Spleen (tissue), 7 donors: ENCODE measurements around the gene RASA3.

Experiments
- POLR2A ChIP-seq, 3 donors: fragments of 450-650 bp; IDR thresholded peaks; one replicate each; pipeline ENCODE4 v1.5.1; 2017; ENCODE audit warnings: antibody characterized with exemption in 3 of 3, mild to moderate bottlenecking in 1 of 3
- POLR2AphosphoS5 ChIP-seq, 3 donors: sonication (generic); formaldehyde crosslinking; IDR thresholded peaks; one replicate each; pipeline ENCODE4 v1.5.1; 2017; ENCODE audit warnings: antibody characterized with exemption in 3 of 3
- TF ChIP-seq, protein P1 (sequence below), 11 experiments: fragments of 200-600 bp in 7 of 11; fragments of 450-650 bp in 4 of 11; sonication (generic) in 4 of 11; IDR thresholded peaks in 8 of 11; conservative IDR thresholded peaks in 3 of 11; 1 replicate in 7 of 11; 2 replicates in 4 of 11; pipeline versions ENCODE4 v1.4.0 to v1.8.0; 2016 to 2021; ENCODE audit warnings: antibody characterized with exemption in 11 of 11, inconsistent platforms in 4 of 11, mild to moderate bottlenecking in 1 of 11
- donor health status: DM: no; HTN: no; CAD: no; lungs with moderate emphysema.
- donor health status: DM: no; HTN: no; CAD: no.
- donor health status: DM: no; HTN: no; CAD: no.

- TF ChIP-seq, protein P1, sequence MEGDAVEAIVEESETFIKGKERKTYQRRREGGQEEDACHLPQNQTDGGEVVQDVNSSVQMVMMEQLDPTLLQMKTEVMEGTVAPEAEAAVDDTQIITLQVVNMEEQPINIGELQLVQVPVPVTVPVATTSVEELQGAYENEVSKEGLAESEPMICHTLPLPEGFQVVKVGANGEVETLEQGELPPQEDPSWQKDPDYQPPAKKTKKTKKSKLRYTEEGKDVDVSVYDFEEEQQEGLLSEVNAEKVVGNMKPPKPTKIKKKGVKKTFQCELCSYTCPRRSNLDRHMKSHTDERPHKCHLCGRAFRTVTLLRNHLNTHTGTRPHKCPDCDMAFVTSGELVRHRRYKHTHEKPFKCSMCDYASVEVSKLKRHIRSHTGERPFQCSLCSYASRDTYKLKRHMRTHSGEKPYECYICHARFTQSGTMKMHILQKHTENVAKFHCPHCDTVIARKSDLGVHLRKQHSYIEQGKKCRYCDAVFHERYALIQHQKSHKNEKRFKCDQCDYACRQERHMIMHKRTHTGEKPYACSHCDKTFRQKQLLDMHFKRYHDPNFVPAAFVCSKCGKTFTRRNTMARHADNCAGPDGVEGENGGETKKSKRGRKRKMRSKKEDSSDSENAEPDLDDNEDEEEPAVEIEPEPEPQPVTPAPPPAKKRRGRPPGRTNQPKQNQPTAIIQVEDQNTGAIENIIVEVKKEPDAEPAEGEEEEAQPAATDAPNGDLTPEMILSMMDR (IDR thresholded peaks at IDR 0.05 in 8 of 11, conservative IDR thresholded peaks at IDR 0.05 in 3 of 11): no peak
- TF ChIP-seq POLR2AphosphoS5 (IDR thresholded peaks at IDR 0.05) (no peak), POLR2A (IDR thresholded peaks at IDR 0.05) (no peak)
Measured at GRCh38 chr13:114077099-114077932, 55.1 kb downstream of the RASA3 start.
